Left lung (tissue), 10 donors: ENCODE results near the gene SBF1. TPM values are rescaled to one million over a fixed set of nuclear protein-coding genes. Genes with fewer than 3 reads are reported as not detected.

Experiments
- ATAC-seq: fragments of 200-7000 bp; cut with Tn5 transposase; one replicate; pipeline ENCODE4 v1.9.1; 2020; ENCODE audit warnings: moderate library complexity
- DNase-seq, 4 donors: peaks; one replicate each; pipeline ENCODE4 v3.0.0-alpha.2; 2013 to 2020
- H3K27ac ChIP-seq, 2 donors: fragments of 200-600 bp; sonication (generic) in 1 of 2; one replicate each; pipeline versions ENCODE4 v1.5.0 to v1.8.0; 2020 to 2021
- H3K27me3 ChIP-seq, 2 donors: fragments of 200-600 bp; sonication (generic) in 1 of 2; one replicate each; pipeline versions ENCODE4 v1.5.0 to v1.8.0; 2020 to 2021
- H3K36me3 ChIP-seq, 2 donors: fragments of 200-600 bp; sonication (generic) in 1 of 2; one replicate each; pipeline versions ENCODE4 v1.5.0 to v1.8.0; 2020 to 2021
- H3K4me1 ChIP-seq, 2 donors: fragments of 200-600 bp; one replicate each; pipeline ENCODE4 v1.8.0; 2021
- H3K4me3 ChIP-seq, 2 donors: fragments of 200-600 bp; sonication (generic) in 1 of 2; one replicate each; pipeline versions ENCODE4 v1.5.0 to v1.8.0; 2020 to 2021; ENCODE audit warnings: mild to moderate bottlenecking in 1 of 2
- H3K9me3 ChIP-seq, 2 donors: fragments of 200-600 bp; sonication (generic) in 1 of 2; one replicate each; pipeline versions ENCODE4 v1.5.0 to v1.8.0; 2020 to 2021
- CTCF ChIP-seq, 2 donors: fragments of 200-600 bp; sonication (generic) in 1 of 2; IDR thresholded peaks; one replicate each; pipeline versions ENCODE4 v1.5.0 to v1.8.0; 2021; ENCODE audit warnings: antibody characterized with exemption in 2 of 2
- intact Hi-C, 2 donors: fragments of 100-400 bp; cut with DNase I; formaldehyde crosslinking; loops; one replicate each; pipeline versions ENCODE4 v1.11.2 to v1.14.2; 2022
- polyA plus RNA-seq, 6 donors: library from polyadenylated mRNA; unstranded; fragments of 120-200 nt; gene quantifications; one replicate each; pipeline ENCODE4 v1.2.1, GENCODE V29; 2013; ENCODE audit not compliant: insufficient read length in 6 of 6
- total RNA-seq, 2 donors: library from RNA; stranded (reverse); fragmentation: NEBNext Ultra II Directional; extraction: Animal tissue kit (Norgen Biotek cat#: 25700); gene quantifications; one replicate each; pipeline ENCODE4 v1.2.1, GENCODE V29; 2021
- donor health status: DM: no; HTN: yes; CAD: no.
- donor health status: DM: no; HTN: no; CAD: no.

Gene SBF1
- total and polyA plus RNA-seq, 8 donors = 31.6 to 69.9 (median 41.9) TPM

- peaks cover 0 to 32% of the 10 kb centered on the region in 2 donors for H3K4me1 ChIP-seq
- ATAC-seq (no peak), DNase-seq (no peak)
- peaks cover 0 to 46% of the 10 kb centered on the region in 2 donors for H3K36me3 ChIP-seq
- H3K9me3 ChIP-seq = no peaks in the 10 kb centered on the region
- intact Hi-C loops = no loop called here
- H3K4me3 ChIP-seq = no peak overlapping the region
- H3K27ac ChIP-seq = no peak overlapping the region
- TF ChIP-seq CTCF (IDR thresholded peaks at IDR 0.05) = no peak
- H3K27me3 ChIP-seq = no peaks in the 10 kb centered on the region
Observed at GRCh38 chr22:50396751-50397370, 78.0 kb downstream of the SBF1 start.

Other genes with a start within 250 kb of the SBF1 start
- 10 to 100 TPM; 40.8 to 41.3 TPM for gene TUBGCP6, start 230.0 kb downstream of the SBF1 start, total RNA-seq
- gene TUBGCP6, start 230.0 kb downstream of the SBF1 start, polyA plus RNA-seq = 10 to 100 TPM; 37.2 to 50.1 (median 44.5) TPM
- 10 to 100 TPM; 39.1 to 42.2 TPM for gene HDAC10, start 223.8 kb downstream of the SBF1 start, total RNA-seq
- 10 to 100 TPM; 23.9 to 39.6 (median 34.0) TPM for gene HDAC10, start 223.8 kb downstream of the SBF1 start, polyA plus RNA-seq
- 10 to 100 TPM; 11.6 to 14.6 TPM for gene MAPK12, start 213.4 kb downstream of the SBF1 start, total RNA-seq
- 10 to 100 TPM; 14.2 to 31.4 (median 23.2) TPM for gene MAPK12, start 213.4 kb downstream of the SBF1 start, polyA plus RNA-seq
- 10 to 100 TPM; 10.3 to 15.1 TPM for gene MAPK11, start 204.7 kb downstream of the SBF1 start, total RNA-seq
- gene MAPK11, start 204.7 kb downstream of the SBF1 start, polyA plus RNA-seq = 10 to 100 TPM; 12.9 to 21.5 (median 14.7) TPM
- gene PLXNB2, start 167.4 kb downstream of the SBF1 start, total RNA-seq = 100 to 1,000 TPM; 237 to 391 TPM
- gene PLXNB2, start 167.4 kb downstream of the SBF1 start, polyA plus RNA-seq = 100 to 1,000 TPM; 116 to 149 (median 137) TPM
- gene DENND6B, start 148.0 kb downstream of the SBF1 start, total RNA-seq = 1 to 10 TPM; 7.3 to 8.2 TPM
- 10 to 100 TPM in 5 of 6 donors, 1 to 10 TPM in 1; 9.0 to 18.8 (median 14.0) TPM for gene DENND6B, start 148.0 kb downstream of the SBF1 start, polyA plus RNA-seq
- gene PPP6R2, start 131.7 kb downstream of the SBF1 start, total RNA-seq = 10 to 100 TPM; 41.5 to 53.0 TPM
- 10 to 100 TPM; 36.9 to 60.1 (median 40.8) TPM for gene PPP6R2, start 131.7 kb downstream of the SBF1 start, polyA plus RNA-seq
- gene ADM2, start 6.5 kb upstream of the SBF1 start, total RNA-seq = 1 to 10 TPM; 2.2 to 3.5 TPM
- under 1 TPM; 0.29 to 0.86 (median 0.46) TPM for gene ADM2, start 6.5 kb upstream of the SBF1 start, polyA plus RNA-seq
- not detected for gene MIOX, start 11.8 kb upstream of the SBF1 start, total RNA-seq
- gene MIOX, start 11.8 kb upstream of the SBF1 start, polyA plus RNA-seq = under 1 TPM in 5 of 6 donors, not detected in 1; 0.12 to 0.27 (median 0.15) TPM
- 10 to 100 TPM; 73.1 to 76.4 TPM for gene LMF2, start 32.7 kb upstream of the SBF1 start, total RNA-seq
- 10 to 100 TPM; 32.9 to 61.2 (median 41.8) TPM for gene LMF2, start 32.7 kb upstream of the SBF1 start, polyA plus RNA-seq
- gene NCAPH2, start 33.2 kb upstream of the SBF1 start, total RNA-seq = 10 to 100 TPM; 45.5 to 50.1 TPM
- 10 to 100 TPM; 41.6 to 52.9 (median 44.7) TPM for gene NCAPH2, start 33.2 kb upstream of the SBF1 start, polyA plus RNA-seq
- gene SCO2, start 50.6 kb upstream of the SBF1 start, total RNA-seq = 1 to 10 TPM; 2.3 to 3.1 TPM
- gene SCO2, start 50.6 kb upstream of the SBF1 start, polyA plus RNA-seq = 1 to 10 TPM in 5 of 6 donors, not detected in 1; 1.1 to 3.3 (median 2.1) TPM
- gene TYMP, start 55.0 kb upstream of the SBF1 start, total RNA-seq = 100 to 1,000 TPM; 130 to 256 TPM
- 1 to 10 TPM; 2.6 to 5.6 (median 3.0) TPM for gene TYMP, start 55.0 kb upstream of the SBF1 start, polyA plus RNA-seq
- gene KLHDC7B, start 70.9 kb upstream of the SBF1 start, total RNA-seq = under 1 TPM; 0.29 to 0.73 TPM
- gene KLHDC7B, start 70.9 kb upstream of the SBF1 start, polyA plus RNA-seq = under 1 TPM in 3 of 6 donors, not detected in 3; 0.03 to 0.07 (median 0.06) TPM
- not detected for gene SYCE3, start 87.9 kb upstream of the SBF1 start, total RNA-seq
- not detected for gene SYCE3, start 87.9 kb upstream of the SBF1 start, polyA plus RNA-seq
- 10 to 100 TPM; 15.3 to 20.0 TPM for gene CPT1B, start 103.4 kb upstream of the SBF1 start, total RNA-seq
- gene CPT1B, start 103.4 kb upstream of the SBF1 start, polyA plus RNA-seq = 10 to 100 TPM in 5 of 6 donors, 1 to 10 TPM in 1; 9.8 to 15.5 (median 11.9) TPM
- 10 to 100 TPM; 67.4 to 75.9 TPM for gene CHKB, start 107.8 kb upstream of the SBF1 start, total RNA-seq
- gene CHKB, start 107.8 kb upstream of the SBF1 start, polyA plus RNA-seq = 10 to 100 TPM; 72.0 to 94.0 (median 88.0) TPM
- gene MAPK8IP2, start 125.8 kb upstream of the SBF1 start, total RNA-seq = 1 to 10 TPM; 1.4 to 2.3 TPM
- 1 to 10 TPM in 3 of 6 donors, under 1 TPM in 3; 0.66 to 1.1 (median 0.98) TPM for gene MAPK8IP2, start 125.8 kb upstream of the SBF1 start, polyA plus RNA-seq
- gene ARSA, start 153.1 kb upstream of the SBF1 start, total RNA-seq = 10 to 100 TPM; 46.3 to 58.0 TPM
- gene ARSA, start 153.1 kb upstream of the SBF1 start, polyA plus RNA-seq = 10 to 100 TPM; 17.8 to 26.2 (median 19.1) TPM
- gene SHANK3, start 197.8 kb upstream of the SBF1 start, total RNA-seq = 10 to 100 TPM; 25.1 to 42.9 TPM
- gene SHANK3, start 197.8 kb upstream of the SBF1 start, polyA plus RNA-seq = 10 to 100 TPM; 17.2 to 37.5 (median 21.9) TPM